SK-N-SH treated with all-trans-retinoic acid at 6 μM for 48 hours (cell line): Measurements from ENCODE around the gene TSPAN18.

Source experiments
- ARNTL ChIP-seq: fragments of 450-650 bp; formaldehyde crosslinking; IDR thresholded peaks from 2 replicates; pipeline ENCODE4 v1.5.0; 2020; ENCODE audit warnings: low read depth, mild to moderate bottlenecking, moderate library complexity, borderline replicate concordance
- BACH2 ChIP-seq: fragments of 250-450 bp; sonication (Bioruptor Pico); IDR thresholded peaks from 2 replicates; pipeline ENCODE4 v1.9.0; 2021; ENCODE audit warnings: mild to moderate bottlenecking, borderline replicate concordance
- CREB5 ChIP-seq: fragments of 250-450 bp; sonication (Bioruptor Pico); IDR thresholded peaks from 2 replicates; pipeline ENCODE4 v1.5.1; 2020; ENCODE audit warnings: low read depth, mild to moderate bottlenecking, moderate library complexity
- CSRNP3 ChIP-seq: fragments of 250-450 bp; sonication (Bioruptor Pico); IDR thresholded peaks from 2 replicates; pipeline ENCODE4 v1.5.1; 2021; ENCODE audit warnings: mild to moderate bottlenecking, moderate library complexity
- OSR1 ChIP-seq: fragments of 250-450 bp; sonication (Bioruptor Pico); IDR thresholded peaks from 2 replicates; pipeline ENCODE4 v1.8.0; 2022; ENCODE audit warnings: moderate library complexity, mild to moderate bottlenecking, inconsistent platforms
- PATZ1 ChIP-seq: fragments of 250-450 bp; sonication (Bioruptor Pico); IDR thresholded peaks from 2 replicates; pipeline ENCODE4 v1.8.0; 2020; ENCODE audit warnings: mild to moderate bottlenecking, moderate library complexity, borderline replicate concordance
- PPARA ChIP-seq: fragments of 250-450 bp; sonication (Bioruptor Pico); IDR thresholded peaks from 2 replicates; pipeline ENCODE4 v1.5.0; 2020; ENCODE audit warnings: mild to moderate bottlenecking, borderline replicate concordance
- RARB ChIP-seq: fragments of 250-450 bp; sonication (Bioruptor Pico); IDR thresholded peaks from 2 replicates; pipeline ENCODE4 v1.8.0; 2021; ENCODE audit warnings: mild to moderate bottlenecking, moderate library complexity
- TSHZ2 ChIP-seq: fragments of 250-450 bp; sonication (Bioruptor Pico); IDR thresholded peaks from 2 replicates; pipeline ENCODE4 v1.5.0; 2020; ENCODE audit warnings: mild to moderate bottlenecking, moderate library complexity
- ZFP3 ChIP-seq: fragments of 250-450 bp; sonication (Bioruptor Pico); IDR thresholded peaks from 2 replicates; pipeline ENCODE4 v1.5.0; 2020; ENCODE audit warnings: mild to moderate bottlenecking, moderate library complexity
- ZFP30 ChIP-seq: fragments of 450-650 bp; formaldehyde crosslinking; IDR thresholded peaks from 2 replicates; pipeline ENCODE4 v1.5.0; 2022; ENCODE audit warnings: mild to moderate bottlenecking, moderate library complexity
- ZNF565 ChIP-seq: fragments of 450-650 bp; formaldehyde crosslinking; conservative IDR thresholded peaks from 2 replicates; pipeline ENCODE4 v1.5.0; 2020; ENCODE audit warnings: low read depth, mild to moderate bottlenecking, moderate library complexity
- ZNF8 ChIP-seq: fragments of 450-650 bp; formaldehyde crosslinking; IDR thresholded peaks from 2 replicates; pipeline ENCODE4 v1.5.0; 2020; ENCODE audit warnings: mild to moderate bottlenecking, moderate library complexity

DNA sequence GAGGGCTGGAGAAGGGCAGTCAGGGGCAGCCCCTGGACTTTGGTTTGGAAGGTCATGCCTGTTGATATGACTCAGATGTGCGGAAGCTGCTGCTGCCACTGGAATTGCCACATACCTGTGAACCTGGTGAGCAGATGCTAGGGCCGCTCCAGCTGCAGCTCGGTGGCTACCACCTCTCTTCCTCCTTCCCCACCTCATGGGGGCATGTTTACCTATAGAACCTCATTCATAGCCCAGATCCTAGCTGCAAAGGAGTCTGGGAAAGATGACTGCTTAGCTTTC lies 17.5 kb upstream of the TSPAN18 start:
- TF ChIP-seq CREB5: no peak
- TF ChIP-seq ARNTL (CRISPR knock-in tag): no peak
- TF ChIP-seq ZFP3 (CRISPR knock-in tag): no peak
- no peak for TF ChIP-seq ZFP30 (CRISPR knock-in tag)
- TF ChIP-seq TSHZ2: no peak
- no peak for TF ChIP-seq PPARA (CRISPR knock-in tag)
- no peak for TF ChIP-seq BACH2 (CRISPR knock-in tag)
- TF ChIP-seq ZNF8 (CRISPR knock-in tag): no peak
- TF ChIP-seq PATZ1 (CRISPR knock-in tag): no peak
- TF ChIP-seq CSRNP3 (CRISPR knock-in tag): no peak
- no peak for TF ChIP-seq RARB (CRISPR knock-in tag)
- TF ChIP-seq ZNF565: no peak
- no peak for TF ChIP-seq OSR1 (CRISPR knock-in tag)
